Fibroblast of skin of left quadriceps (primary cell): Measurements from ENCODE around the gene EPHB1.
"Not testable (repeated sequence)": the region's sequence is repeated elsewhere in the genome, so short reads cannot be mapped to it uniquely, and the experiment has no call there.

Source experiments
- DNase-seq, 2 experiments: peaks; one replicate each; pipeline ENCODE4 v3.0.0-alpha.2; 2013; ENCODE audit warnings: low read depth in 2 of 2

Gene EPHB1

GRCh38 chr3:134949150-134949549 lies 154.1 kb downstream of the EPHB1 start:
- DNase-seq, result no peak

GRCh38 chr3:134952371-134952770 lies 157.3 kb downstream of the EPHB1 start:
- DNase-seq, result no peak

DNA sequence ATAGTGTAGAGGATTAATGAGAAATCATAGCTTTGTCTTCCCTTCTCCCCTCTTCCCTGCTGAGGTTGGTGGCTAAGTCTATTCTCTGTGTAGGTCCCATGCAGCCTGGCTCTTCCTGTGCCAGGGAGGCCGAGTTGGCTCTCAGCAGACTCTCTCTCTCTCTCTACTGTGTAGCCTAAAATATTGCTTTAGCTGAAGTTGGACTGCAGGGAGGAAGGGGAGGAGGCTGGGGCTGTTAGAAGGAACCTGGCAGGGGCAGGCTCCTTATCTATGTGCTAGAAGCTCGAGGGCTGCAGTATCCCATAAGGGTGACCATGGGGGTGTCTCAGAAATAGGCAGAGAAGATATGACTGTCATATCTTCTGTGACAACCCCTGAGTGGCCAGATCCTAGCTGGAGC lies 160.8 kb downstream of the EPHB1 start:
- no peak for DNase-seq

DNA sequence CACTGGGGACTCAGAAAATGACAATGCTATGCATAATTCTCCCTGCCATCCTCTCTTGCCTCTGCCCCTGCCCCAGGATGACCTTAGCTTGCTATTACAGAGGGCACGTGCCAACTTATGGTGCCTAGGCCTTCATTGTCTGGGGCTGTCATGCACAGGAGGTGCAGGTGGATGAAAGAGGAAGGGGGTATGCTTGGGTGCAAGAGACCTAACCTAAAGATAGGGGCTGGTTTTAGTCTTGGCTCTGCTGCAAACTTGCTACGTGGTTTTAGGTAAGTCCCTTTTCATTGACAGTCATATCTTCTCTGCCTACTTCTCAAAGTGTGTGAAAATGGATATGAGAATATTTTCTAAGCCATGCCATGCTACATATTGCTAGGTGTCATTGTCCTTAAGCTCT lies 161.3 kb downstream of the EPHB1 start:
- no peak for DNase-seq

GRCh38 chr3:134956844-134957243 lies 161.8 kb downstream of the EPHB1 start:
- DNase-seq, result no peak

- DNase-seq, result no peak
Measured at GRCh38 chr3:134959516-134959915, 164.5 kb downstream of the EPHB1 start.

DNA sequence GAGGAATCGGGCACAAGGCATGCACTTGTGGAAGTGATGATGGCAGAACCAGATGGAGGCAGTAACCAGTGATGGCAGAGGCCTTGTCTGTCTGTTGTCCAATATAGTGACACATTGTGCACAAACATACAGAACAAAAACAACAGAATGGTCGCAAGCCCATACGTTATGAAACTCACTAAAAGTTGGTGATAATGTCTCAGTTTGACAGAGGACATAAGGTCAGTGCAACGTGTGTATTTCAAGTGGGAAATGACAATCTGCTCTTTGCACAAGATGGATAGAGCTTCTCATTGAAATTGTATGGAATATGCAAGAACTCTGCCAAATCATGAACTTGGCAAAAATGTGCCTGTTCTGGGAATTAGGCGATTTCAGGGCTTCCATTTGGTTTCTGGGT lies 169.2 kb downstream of the EPHB1 start:
- no peak for DNase-seq

DNA sequence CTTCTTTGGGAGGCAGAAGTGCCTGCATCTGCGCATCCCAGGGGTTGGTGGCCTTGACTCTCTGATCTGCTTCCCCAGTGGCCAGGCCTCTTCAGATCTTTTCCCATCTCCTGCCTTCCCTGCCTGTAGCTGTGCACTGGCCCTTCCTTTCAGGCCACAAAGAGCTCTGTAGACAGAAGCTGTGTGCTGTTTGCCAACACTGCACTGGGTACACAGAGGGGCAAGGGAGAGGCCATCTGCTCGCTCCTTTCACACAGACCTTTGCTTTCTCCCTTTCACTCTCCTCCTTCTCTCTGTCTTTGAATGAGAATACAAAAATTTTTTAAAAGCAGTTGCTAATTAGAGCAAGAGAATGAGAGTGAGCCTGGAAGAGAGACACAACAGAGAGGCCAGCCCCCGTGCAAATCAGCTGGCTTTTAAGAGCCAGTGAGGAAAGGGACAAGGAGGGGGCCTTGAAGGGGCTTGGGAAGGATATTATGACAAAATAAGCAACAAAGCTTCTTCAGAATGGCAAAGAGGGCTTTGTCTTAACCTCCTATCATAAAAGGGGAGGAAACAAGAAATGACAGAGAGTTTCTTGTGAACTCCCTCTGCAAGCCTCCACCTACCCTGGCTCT lies 170.9 kb downstream of the EPHB1 start:
- DNase-seq, result no peak

GRCh38 chr3:134970895-134971294 lies 175.8 kb downstream of the EPHB1 start:
- no peak for DNase-seq

GRCh38 chr3:134971306-134971705 lies 176.2 kb downstream of the EPHB1 start:
- DNase-seq, result no peak

DNA sequence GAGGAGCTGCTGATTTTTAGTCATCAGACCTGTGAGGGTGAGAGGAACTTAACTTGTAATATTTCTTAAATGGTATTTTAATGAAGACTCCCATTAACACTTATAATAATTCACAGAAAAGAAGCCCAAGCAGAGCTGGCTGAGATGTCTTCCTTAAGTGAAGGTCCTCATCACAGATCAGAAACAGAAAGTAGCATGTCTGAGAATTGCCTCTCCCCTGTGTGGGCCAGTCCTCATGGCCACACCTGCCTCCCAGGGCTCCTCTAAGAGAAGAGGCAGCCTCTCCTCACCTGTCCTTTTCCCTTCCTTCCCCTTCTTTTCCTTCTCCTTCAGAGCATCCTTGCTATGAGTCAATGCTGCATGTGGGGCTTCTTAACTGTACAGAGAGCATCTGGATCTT lies 176.8 kb downstream of the EPHB1 start:
- not testable (repeated sequence) for DNase-seq

GRCh38 chr3:134972836-134973455 lies 177.9 kb downstream of the EPHB1 start:
- DNase-seq, result no peak

- DNase-seq, result no peak
Measured at GRCh38 chr3:134974624-134975023, 179.6 kb downstream of the EPHB1 start.

DNA sequence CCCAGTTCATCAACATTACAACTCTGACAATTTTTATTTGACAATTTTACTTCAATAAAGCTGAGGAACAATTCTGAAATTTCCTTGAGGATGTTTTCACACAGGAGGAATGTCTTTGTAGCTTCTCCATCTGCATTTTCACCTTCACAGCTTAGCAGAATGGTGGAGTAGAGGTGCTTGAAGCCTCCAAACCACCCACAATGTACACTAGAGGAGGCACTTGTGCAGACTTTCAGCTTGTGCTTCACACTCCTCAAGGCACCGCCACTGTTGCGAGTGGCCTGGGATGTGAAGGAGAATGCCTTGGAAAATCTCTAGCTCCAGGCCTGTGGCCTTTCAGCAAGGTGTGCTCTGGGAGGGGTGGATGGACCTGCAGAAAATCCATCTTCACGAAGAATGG lies 181.9 kb downstream of the EPHB1 start:
- no peak for DNase-seq

DNA sequence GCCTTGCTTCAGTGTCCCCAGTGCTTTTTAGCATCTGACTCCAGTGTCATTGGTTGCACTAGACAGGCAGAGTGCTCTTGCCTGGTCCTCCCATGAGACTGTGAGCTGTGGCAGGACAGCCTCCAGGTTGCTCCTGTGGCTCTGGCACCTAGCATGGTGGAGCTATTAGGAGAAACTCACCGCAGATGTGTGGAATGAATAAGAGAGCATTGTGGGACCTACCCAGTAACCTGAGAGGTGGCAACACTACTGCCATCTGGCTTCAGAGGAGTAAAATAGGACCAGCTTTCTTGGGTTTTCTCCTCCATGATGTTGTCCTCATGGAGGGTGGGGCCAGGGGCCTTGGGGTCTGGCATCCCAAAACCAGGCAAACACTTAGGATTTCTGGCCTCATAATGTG lies 183.6 kb downstream of the EPHB1 start:
- DNase-seq, result no peak

DNA sequence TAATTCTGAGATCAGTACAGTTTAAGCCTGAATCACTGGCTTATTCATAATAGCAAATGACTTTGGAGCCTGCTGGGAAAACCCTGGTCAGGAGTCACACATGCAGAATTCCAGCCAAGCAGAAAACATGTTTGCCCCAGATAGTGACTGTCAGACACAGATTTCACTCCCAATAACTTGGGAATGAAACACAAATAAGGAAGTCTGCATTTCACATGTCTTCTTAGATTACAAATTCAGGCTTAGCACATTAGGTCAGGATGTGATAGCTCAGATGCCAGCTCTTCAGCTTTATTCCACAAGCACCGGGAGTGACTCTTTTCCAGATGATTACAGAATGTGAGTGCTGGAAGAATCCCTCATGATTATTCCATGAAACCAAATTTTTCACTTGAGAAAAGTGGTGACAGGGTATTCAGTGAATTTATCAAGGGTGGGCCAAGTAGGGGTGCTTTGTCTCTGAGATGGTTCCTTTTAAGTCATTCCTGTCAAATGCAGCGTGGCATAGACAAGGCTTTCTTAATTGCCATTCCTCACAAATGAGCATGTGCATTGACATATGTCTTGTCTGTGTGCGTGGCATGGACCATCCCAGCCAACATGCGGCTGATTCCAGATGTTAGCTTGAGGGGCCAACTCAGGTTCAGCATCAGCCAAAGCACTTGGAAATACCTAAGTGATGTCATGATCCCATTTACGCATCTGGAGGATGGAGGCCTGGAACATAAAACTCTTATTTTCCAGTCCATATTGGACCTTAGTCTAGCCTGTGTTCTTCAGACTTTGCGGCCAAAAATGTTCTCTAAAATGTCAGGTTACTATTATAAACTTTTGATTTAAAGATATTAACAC lies 191.0 kb downstream of the EPHB1 start:
- DNase-seq, result no peak

- no peak for DNase-seq
Measured at GRCh38 chr3:134988666-134989065, 193.6 kb downstream of the EPHB1 start.

DNA sequence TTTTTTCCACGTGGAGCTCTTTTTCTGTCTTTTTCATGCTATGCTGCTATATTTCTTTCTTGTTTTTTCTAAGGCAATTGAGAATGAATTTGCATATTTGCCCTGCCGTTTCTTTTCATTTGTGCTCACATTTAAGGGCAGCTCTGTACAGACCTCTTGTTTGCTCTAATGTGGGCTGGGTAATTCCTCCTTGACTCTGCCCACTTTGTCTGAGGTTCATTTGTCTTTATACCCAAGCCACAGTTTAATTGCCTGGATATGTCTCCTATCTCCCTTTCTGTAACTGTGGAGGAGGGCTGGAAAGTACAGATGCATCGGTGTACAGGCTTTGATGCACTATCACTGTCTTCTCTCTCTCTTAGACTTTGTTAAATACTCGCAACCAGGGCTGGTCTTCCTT lies 195.9 kb downstream of the EPHB1 start:
- no peak for DNase-seq

- no peak for DNase-seq
Measured at GRCh38 chr3:134991472-134992010, 196.5 kb downstream of the EPHB1 start.

DNA sequence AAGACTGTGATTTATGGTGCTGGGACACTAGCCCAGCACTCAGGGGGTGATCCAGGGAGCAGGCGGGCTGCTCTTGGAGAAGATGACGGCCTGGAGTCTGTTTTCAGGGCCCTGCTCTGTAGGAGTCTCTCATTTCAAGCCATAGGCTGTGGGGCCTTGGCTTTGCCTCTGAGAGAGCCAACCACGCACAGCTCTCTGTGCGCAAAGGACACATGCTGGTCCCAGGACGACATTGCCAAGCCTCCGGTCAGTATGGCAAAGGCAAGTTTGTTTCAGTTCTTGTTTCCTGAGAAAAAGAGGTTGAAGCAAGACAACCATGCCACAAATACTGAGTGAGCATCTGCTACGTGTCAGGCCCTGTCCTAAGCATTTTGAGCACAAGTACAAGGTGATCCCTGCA lies 197.1 kb downstream of the EPHB1 start:
- DNase-seq, result no peak

DNA sequence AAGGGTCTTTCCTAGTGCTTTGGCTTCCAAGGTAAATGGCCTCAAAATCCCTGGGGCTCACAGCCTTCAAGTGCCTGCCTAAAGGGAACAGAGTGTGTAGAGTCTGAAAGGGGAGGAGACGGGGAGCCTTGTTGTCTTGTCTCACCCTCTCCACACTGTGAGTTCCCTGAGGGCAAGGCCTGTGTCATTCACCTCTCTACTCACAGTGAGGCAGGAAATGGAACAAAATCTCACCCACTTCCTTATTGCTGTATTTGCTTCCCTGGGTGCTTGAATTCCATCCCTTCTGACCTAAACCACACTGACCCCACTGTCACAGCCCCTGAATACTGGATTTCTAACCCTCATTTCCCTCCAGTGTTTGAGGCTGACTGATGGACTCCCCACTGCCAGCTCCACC lies 197.5 kb downstream of the EPHB1 start:
- no peak for DNase-seq

DNA sequence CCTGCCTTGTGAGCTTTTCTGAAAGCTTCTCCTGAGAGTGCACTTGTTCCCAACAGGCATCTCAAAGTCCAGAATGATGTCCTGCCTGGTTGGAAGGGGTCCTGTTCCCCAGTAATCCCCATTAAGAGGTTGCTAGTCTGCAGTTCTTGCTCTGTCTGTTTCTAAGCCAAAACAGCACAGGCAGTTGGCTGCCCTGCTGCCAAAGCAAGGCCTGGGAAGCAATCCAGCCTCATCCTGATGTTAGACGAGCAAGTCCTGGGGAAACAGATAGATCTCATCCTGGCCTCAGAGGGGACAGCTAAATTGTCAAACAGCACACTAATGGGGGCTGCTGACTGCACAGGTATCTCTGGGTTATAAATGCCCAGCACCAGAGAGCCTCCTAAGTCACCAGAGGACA lies 198.0 kb downstream of the EPHB1 start:
- no peak for DNase-seq

DNA sequence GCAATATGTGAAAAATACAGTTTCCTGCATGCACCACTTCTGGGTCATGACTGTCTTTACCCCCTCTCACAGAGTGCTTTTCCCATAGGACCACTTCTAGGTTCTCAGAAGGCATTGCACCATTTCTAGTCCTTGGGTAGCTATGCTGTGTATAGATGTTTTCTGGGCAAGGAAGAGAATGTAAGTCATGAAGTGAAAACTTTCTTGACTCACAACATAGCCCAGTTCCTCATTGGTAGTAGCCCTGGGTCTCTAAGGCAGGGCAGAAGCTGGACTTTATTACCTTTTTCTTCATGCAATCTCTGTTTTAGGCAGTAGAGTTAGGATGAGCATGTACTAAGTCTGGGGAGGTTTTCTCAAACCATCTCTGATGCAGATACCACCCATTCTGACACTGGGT lies 203.1 kb downstream of the EPHB1 start:
- no peak for DNase-seq
